Activated B cell treated with CpG ODN at 0.5 μM for 24 hours (primary cell): ENCODE measurements around the gene UBIAD1. TPM values are rescaled to one million over a fixed set of nuclear protein-coding genes. Genes with fewer than 3 reads are reported as not detected.

Source experiments
- ATAC-seq: fragments of 200-7000 bp; cut with Tn5 transposase; one replicate; pipeline ENCODE4 v1.10.0; 2021; ENCODE audit warnings: low read depth, mild to moderate bottlenecking, moderate library complexity
- CTCF ChIA-PET: fragments of 350-600 bp; sonication (Branson Sonifier 250); formaldehyde crosslinking; loops from one replicate; lab custom pipeline; 2021; ENCODE audit warnings: antibody characterized with exemption; lab: Charles Lee
- POLR2A ChIA-PET: fragments of 350-600 bp; sonication (Branson Sonifier 250); formaldehyde crosslinking; loops from one replicate; lab custom pipeline; 2021; ENCODE audit warnings: antibody characterized with exemption; lab: Charles Lee
- DNase-seq: peaks from one replicate; pipeline ENCODE4 v3.0.0; 2022
- H3K27ac Mint-ChIP-seq: one replicate; pipeline ENCODE4 v1.8.0; 2020; ENCODE audit warnings: mixed read lengths
- H3K27me3 Mint-ChIP-seq: one replicate; pipeline ENCODE4 v1.8.0; 2021; ENCODE audit warnings: mixed read lengths
- H3K36me3 Mint-ChIP-seq: one replicate; pipeline ENCODE4 v1.8.0; 2021; ENCODE audit warnings: low read depth, mixed read lengths
- H3K4me1 Mint-ChIP-seq: one replicate; pipeline ENCODE4 v1.8.0; 2021; ENCODE audit warnings: mixed read lengths
- H3K4me3 Mint-ChIP-seq: one replicate; pipeline ENCODE4 v1.8.0; 2020; ENCODE audit warnings: mild to moderate bottlenecking, mixed read lengths
- H3K9me3 Mint-ChIP-seq: one replicate; pipeline ENCODE4 v1.8.0; 2020; ENCODE audit warnings: mixed read lengths
- CTCF ChIP-seq: fragments of 200-600 bp; IDR thresholded peaks from one replicate; pipeline ENCODE4 v1.8.0; 2022; ENCODE audit warnings: antibody characterized with exemption, mild to moderate bottlenecking
- intact Hi-C: fragments of 100-400 bp; cut with micrococcal nuclease; formaldehyde crosslinking; loops from one replicate; pipeline ENCODE4 v1.15.1; 2024
- total RNA-seq: library from RNA; stranded (reverse); gene quantifications from 2 replicates; pipeline ENCODE4 v1.2.3, GENCODE V29; 2022

Gene UBIAD1
- total RNA-seq, 1 donor from 2014 or later = 27.8 TPM

GRCh38 chr1:11308699-11309224, 35.8 kb downstream of the UBIAD1 start:
- intact Hi-C loops = no loop called here
- Mint-ChIP-seq H3K27me3 (no peaks in the 10 kb centered on the region), H3K9me3 (no peaks in the 10 kb centered on the region)

GRCh38 chr1:11309385-11309784, 36.4 kb downstream of the UBIAD1 start:
- intact Hi-C loops = no loop called here

More at GRCh38 chr1:11308699-11309224, 35.8 kb downstream of the UBIAD1 start:
- ATAC-seq (no peak), DNase-seq (no peak)
- Mint-ChIP-seq H3K27ac (no peak overlapping the region), H3K4me3 (no peak overlapping the region), H3K36me3 (no peaks in the 10 kb centered on the region), H3K4me1 (no peaks in the 10 kb centered on the region)
- CTCF ChIA-PET = no interaction called here
- TF ChIP-seq CTCF = no peak
- POLR2A ChIA-PET = no interaction called here

GRCh38 chr1:11311816-11312755, 39.1 kb downstream of the UBIAD1 start:
- no peak for TF ChIP-seq CTCF
- Mint-ChIP-seq H3K4me1 (no peaks in the 10 kb centered on the region), H3K27ac (no peak overlapping the region), H3K36me3 (no peaks in the 10 kb centered on the region), H3K4me3 (no peak overlapping the region), H3K27me3 (no peaks in the 10 kb centered on the region), H3K9me3 (no peaks in the 10 kb centered on the region)
- POLR2A ChIA-PET = no interaction called here
- CTCF ChIA-PET = no interaction called here
- intact Hi-C loops = no loop called here
- ATAC-seq (no peak), DNase-seq (no peak)

More at GRCh38 chr1:11309385-11309784, 36.4 kb downstream of the UBIAD1 start:
- ATAC-seq = no peak
- no peak for TF ChIP-seq CTCF
- Mint-ChIP-seq H3K36me3 (no peaks in the 10 kb centered on the region), H3K9me3 (no peaks in the 10 kb centered on the region), H3K4me3 (no peak overlapping the region), H3K4me1 (no peaks in the 10 kb centered on the region), H3K27ac (no peak overlapping the region), H3K27me3 (no peaks in the 10 kb centered on the region)
- CTCF ChIA-PET = interaction anchor here (0.8 kb wide), 1 partner anchor 12 kb away, joined by 4 read pairs; no protein-coding TSS in a partner anchor
- POLR2A ChIA-PET = no interaction called here
- no peak for DNase-seq

GRCh38 chr1:11314959-11315358, 42.0 kb downstream of the UBIAD1 start:
- DNase-seq = no peak
- POLR2A ChIA-PET = no interaction called here
- CTCF ChIA-PET = interaction anchor here (1.6 kb wide), 2 partner anchors 8 to 73 kb away, joined by 3 to 4 read pairs; no protein-coding TSS in a partner anchor
- H3K9me3 Mint-ChIP-seq = no peaks in the 10 kb centered on the region
- no peak overlapping the region for H3K27ac Mint-ChIP-seq
- ATAC-seq = no peak
- H3K4me3 Mint-ChIP-seq = no peak overlapping the region
- intact Hi-C loops = no loop called here
- TF ChIP-seq CTCF = no peak
- no peaks in the 10 kb centered on the region for H3K36me3 Mint-ChIP-seq
- H3K27me3 Mint-ChIP-seq = peaks cover 3% of the 10 kb centered on the region
- H3K4me1 Mint-ChIP-seq = peaks cover under 1% of the 10 kb centered on the region

GRCh38 chr1:11316701-11317100, 43.7 kb downstream of the UBIAD1 start:
- no peak for ATAC-seq
- ChIA-PET CTCF (interaction anchor here (1.6 kb wide), 1 partner anchor 75 kb away, joined by 3 read pairs; no protein-coding TSS in a partner anchor), POLR2A (interaction anchor here (0.5 kb wide), 1 partner anchor 9 kb away, joined by 3 read pairs; no protein-coding TSS in a partner anchor)
- no peaks in the 10 kb centered on the region for H3K9me3 Mint-ChIP-seq
- no peak for DNase-seq
- peaks cover 4% of the 10 kb centered on the region for H3K4me1 Mint-ChIP-seq
- no peak overlapping the region for H3K27ac Mint-ChIP-seq
- H3K27me3 Mint-ChIP-seq = peaks cover 10% of the 10 kb centered on the region
- H3K4me3 Mint-ChIP-seq = no peak overlapping the region
- no peaks in the 10 kb centered on the region for H3K36me3 Mint-ChIP-seq
- intact Hi-C loops = no loop called here
- no peak for TF ChIP-seq CTCF
